NCI-H510A treated with DMSO at 0.1 percent for 48 hours (cell line): ENCODE measurements around the gene APOC4.

Experiments used
- DNase-seq: peaks from one replicate; lab custom pipeline; 2025; lab: John Stamatoyannopoulos, UW

APOC4 gene

GRCh38 chr19:44993926-44994537 is 52.0 kb downstream of the APOC4 start:
- no peak for DNase-seq
